Measurements from ENCODE around the gene USP13.

- TF ChIP-seq ATF3 (IDR thresholded peaks at IDR 0.05) = no peak
- TF ChIP-seq CTCF (IDR thresholded peaks at IDR 0.05; ENCODE audit: low read depth, low read length, missing input control) = no peak
- no peak for TF ChIP-seq EGR1 (IDR thresholded peaks at IDR 0.05; ENCODE audit: low read depth in 2 of 2)
- peak; percentile 39 for TF ChIP-seq MAX (IDR thresholded peaks at IDR 0.05)
- no peak for TF ChIP-seq REST (IDR thresholded peaks at IDR 0.05)
- peak; percentile 46 for TF ChIP-seq FOXA2 (IDR thresholded peaks at IDR 0.05)
Measured at GRCh38 chr3:179706233-179706632, 53.4 kb downstream of the USP13 start.
